HepG2 (cell line): Measurements from ENCODE around the gene DOLK. TPM values are rescaled to one million over a fixed set of nuclear protein-coding genes. Genes with fewer than 3 reads are reported as not detected.
A peak's percentile ranks its signal among the peaks of the same experiment; 100 is the strongest.

Experiments
- PAX8 ChIP-seq: sonication (generic); formaldehyde crosslinking; IDR thresholded peaks from 2 replicates; pipeline ENCODE4 v1.8.0; 2022; ENCODE audit warnings: mild to moderate bottlenecking, missing genetic modification reagents, borderline replicate concordance
- ZBTB46 ChIP-seq: sonication (generic); formaldehyde crosslinking; IDR thresholded peaks from 2 replicates; pipeline ENCODE4 v1.4.0; 2020; ENCODE audit warnings: mild to moderate bottlenecking, missing genetic modification reagents, borderline replicate concordance
- ZNF318 ChIP-seq: sonication (generic); formaldehyde crosslinking; IDR thresholded peaks from 2 replicates; pipeline ENCODE4 v1.4.0; 2020; ENCODE audit warnings: mild to moderate bottlenecking, missing genetic modification reagents
- ZNF383 ChIP-seq: sonication (generic); formaldehyde crosslinking; IDR thresholded peaks from 2 replicates; pipeline ENCODE4 v1.4.0; 2020; ENCODE audit warnings: missing genetic modification reagents, mild to moderate bottlenecking, borderline replicate concordance
- polyA plus RNA-seq, 8 experiments: library from polyadenylated mRNA; depleted of rRNA in 3 of 8; stranded (reverse) in 7 of 8; unstranded in 1 of 8; fragments of >200 nt; fragmentation: Illumina TruSeq in 4 of 8; extraction: Trizol in 4 of 8; gene quantifications; 2 replicates each; pipeline versions ENCODE4 v1.2.1 to v1.2.3, GENCODE V29; 2011 to 2016; ENCODE audit warnings: low read depth in 4 of 8, missing spikeins in 1 of 8, mixed read lengths in 1 of 8; ENCODE audit not compliant: insufficient read depth in 1 of 8
- total RNA-seq, 5 experiments: library from RNA; depleted of rRNA; stranded (reverse); fragments of >200 nt; fragmentation: Illumina TruSeq; extraction: Trizol; gene quantifications; 2 replicates each; pipeline ENCODE4 v1.2.3, GENCODE V29; 2016; ENCODE audit warnings: low read depth in 1 of 5
- TF ChIP-seq, protein P1 (sequence below): sonication (generic); formaldehyde crosslinking; IDR thresholded peaks from 2 replicates; pipeline ENCODE4 v1.4.0; 2020; ENCODE audit warnings: missing genetic modification reagents
- TF ChIP-seq, protein P2 (sequence below): sonication (generic); formaldehyde crosslinking; IDR thresholded peaks from 2 replicates; pipeline ENCODE4 v1.9.0; 2021; ENCODE audit warnings: missing genetic modification reagents, borderline replicate concordance
- TF ChIP-seq, protein P3 (sequence below): sonication (generic); formaldehyde crosslinking; IDR thresholded peaks from 2 replicates; pipeline ENCODE4 v1.4.0; 2020; ENCODE audit warnings: missing genetic modification reagents, borderline replicate concordance

DOLK gene
- total and polyA plus RNA-seq, 2 of the 13 experiments (the other 11 are each of a cell fraction or from before 2014, with no cell fraction given), result 15.4 to 18.7 TPM

- TF ChIP-seq, protein P1, sequence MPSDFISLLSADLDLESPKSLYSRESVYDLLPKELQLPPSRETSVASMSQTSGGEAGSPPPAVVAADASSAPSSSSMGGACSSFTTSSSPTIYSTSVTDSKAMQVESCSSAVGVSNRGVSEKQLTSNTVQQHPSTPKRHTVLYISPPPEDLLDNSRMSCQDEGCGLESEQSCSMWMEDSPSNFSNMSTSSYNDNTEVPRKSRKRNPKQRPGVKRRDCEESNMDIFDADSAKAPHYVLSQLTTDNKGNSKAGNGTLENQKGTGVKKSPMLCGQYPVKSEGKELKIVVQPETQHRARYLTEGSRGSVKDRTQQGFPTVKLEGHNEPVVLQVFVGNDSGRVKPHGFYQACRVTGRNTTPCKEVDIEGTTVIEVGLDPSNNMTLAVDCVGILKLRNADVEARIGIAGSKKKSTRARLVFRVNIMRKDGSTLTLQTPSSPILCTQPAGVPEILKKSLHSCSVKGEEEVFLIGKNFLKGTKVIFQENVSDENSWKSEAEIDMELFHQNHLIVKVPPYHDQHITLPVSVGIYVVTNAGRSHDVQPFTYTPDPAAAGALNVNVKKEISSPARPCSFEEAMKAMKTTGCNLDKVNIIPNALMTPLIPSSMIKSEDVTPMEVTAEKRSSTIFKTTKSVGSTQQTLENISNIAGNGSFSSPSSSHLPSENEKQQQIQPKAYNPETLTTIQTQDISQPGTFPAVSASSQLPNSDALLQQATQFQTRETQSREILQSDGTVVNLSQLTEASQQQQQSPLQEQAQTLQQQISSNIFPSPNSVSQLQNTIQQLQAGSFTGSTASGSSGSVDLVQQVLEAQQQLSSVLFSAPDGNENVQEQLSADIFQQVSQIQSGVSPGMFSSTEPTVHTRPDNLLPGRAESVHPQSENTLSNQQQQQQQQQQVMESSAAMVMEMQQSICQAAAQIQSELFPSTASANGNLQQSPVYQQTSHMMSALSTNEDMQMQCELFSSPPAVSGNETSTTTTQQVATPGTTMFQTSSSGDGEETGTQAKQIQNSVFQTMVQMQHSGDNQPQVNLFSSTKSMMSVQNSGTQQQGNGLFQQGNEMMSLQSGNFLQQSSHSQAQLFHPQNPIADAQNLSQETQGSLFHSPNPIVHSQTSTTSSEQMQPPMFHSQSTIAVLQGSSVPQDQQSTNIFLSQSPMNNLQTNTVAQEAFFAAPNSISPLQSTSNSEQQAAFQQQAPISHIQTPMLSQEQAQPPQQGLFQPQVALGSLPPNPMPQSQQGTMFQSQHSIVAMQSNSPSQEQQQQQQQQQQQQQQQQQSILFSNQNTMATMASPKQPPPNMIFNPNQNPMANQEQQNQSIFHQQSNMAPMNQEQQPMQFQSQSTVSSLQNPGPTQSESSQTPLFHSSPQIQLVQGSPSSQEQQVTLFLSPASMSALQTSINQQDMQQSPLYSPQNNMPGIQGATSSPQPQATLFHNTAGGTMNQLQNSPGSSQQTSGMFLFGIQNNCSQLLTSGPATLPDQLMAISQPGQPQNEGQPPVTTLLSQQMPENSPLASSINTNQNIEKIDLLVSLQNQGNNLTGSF (CRISPR knock-in tag), result 0 out of 2 replicates have a peak, but pooled peaks have one; percentile 23
- TF ChIP-seq ZNF318, result no peak
- TF ChIP-seq PAX8, result no peak
- TF ChIP-seq, protein P2, sequence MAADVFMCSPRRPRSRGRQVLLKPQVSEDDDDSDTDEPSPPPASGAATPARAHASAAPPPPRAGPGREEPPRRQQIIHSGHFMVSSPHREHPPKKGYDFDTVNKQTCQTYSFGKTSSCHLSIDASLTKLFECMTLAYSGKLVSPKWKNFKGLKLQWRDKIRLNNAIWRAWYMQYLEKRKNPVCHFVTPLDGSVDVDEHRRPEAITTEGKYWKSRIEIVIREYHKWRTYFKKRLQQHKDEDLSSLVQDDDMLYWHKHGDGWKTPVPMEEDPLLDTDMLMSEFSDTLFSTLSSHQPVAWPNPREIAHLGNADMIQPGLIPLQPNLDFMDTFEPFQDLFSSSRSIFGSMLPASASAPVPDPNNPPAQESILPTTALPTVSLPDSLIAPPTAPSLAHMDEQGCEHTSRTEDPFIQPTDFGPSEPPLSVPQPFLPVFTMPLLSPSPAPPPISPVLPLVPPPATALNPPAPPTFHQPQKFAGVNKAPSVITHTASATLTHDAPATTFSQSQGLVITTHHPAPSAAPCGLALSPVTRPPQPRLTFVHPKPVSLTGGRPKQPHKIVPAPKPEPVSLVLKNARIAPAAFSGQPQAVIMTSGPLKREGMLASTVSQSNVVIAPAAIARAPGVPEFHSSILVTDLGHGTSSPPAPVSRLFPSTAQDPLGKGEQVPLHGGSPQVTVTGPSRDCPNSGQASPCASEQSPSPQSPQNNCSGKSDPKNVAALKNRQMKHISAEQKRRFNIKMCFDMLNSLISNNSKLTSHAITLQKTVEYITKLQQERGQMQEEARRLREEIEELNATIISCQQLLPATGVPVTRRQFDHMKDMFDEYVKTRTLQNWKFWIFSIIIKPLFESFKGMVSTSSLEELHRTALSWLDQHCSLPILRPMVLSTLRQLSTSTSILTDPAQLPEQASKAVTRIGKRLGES (CRISPR knock-in tag), result no peak
- TF ChIP-seq, protein P3, sequence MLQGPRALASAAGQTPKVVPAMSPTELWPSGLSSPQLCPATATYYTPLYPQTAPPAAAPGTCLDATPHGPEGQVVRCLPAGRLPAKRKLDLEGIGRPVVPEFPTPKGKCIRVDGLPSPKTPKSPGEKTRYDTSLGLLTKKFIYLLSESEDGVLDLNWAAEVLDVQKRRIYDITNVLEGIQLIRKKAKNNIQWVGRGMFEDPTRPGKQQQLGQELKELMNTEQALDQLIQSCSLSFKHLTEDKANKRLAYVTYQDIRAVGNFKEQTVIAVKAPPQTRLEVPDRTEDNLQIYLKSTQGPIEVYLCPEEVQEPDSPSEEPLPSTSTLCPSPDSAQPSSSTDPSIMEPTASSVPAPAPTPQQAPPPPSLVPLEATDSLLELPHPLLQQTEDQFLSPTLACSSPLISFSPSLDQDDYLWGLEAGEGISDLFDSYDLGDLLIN (CRISPR knock-in tag), result no peak
- TF ChIP-seq ZBTB46, result no peak
- TF ChIP-seq ZNF383 (CRISPR knock-in tag), result no peak
Measured at GRCh38 chr9:128917151-128917849, 30.1 kb downstream of the DOLK start (continued).
